ENCODE measurements around the gene TFAP2B. TPM values are rescaled to one million over a fixed set of nuclear protein-coding genes. Genes with fewer than 3 reads are reported as not detected.

TFAP2B gene
- polyA plus RNA-seq, 3 donors: 10.6 to 14.5 (median 13.2) TPM

GRCh38 chr6:50846144-50846851, 27.6 kb downstream of the TFAP2B start:
- DNase-seq (ENCODE audit: low read depth in 3 of 3, low spot score in 2 of 3): no peak

GRCh38 chr6:50846852-50847155, 28.1 kb downstream of the TFAP2B start:
- no peak for DNase-seq (ENCODE audit: low read depth in 3 of 3, low spot score in 2 of 3)

- no peak for DNase-seq (ENCODE audit: low read depth in 3 of 3, low spot score in 2 of 3)
Measured at GRCh38 chr6:50847890-50848594, 29.4 kb downstream of the TFAP2B start.

- DNase-seq (ENCODE audit: low read depth in 3 of 3, low spot score in 2 of 3): no peak
Measured at GRCh38 chr6:50848989-50849795, 30.5 kb downstream of the TFAP2B start.

GRCh38 chr6:50849796-50850180, 31.1 kb downstream of the TFAP2B start:
- no peak for DNase-seq (ENCODE audit: low read depth in 3 of 3, low spot score in 2 of 3)

GRCh38 chr6:50850223-50851048, 31.8 kb downstream of the TFAP2B start:
- no peak for DNase-seq (ENCODE audit: low read depth in 3 of 3, low spot score in 2 of 3)

- DNase-seq (ENCODE audit: low read depth in 3 of 3, low spot score in 2 of 3): no peak
Measured at GRCh38 chr6:50851049-50851845, 32.6 kb downstream of the TFAP2B start.

- DNase-seq (ENCODE audit: low read depth in 3 of 3, low spot score in 2 of 3): no peak
Measured at GRCh38 chr6:50853939-50854338, 35.3 kb downstream of the TFAP2B start.

- no peak for DNase-seq (ENCODE audit: low read depth in 3 of 3, low spot score in 2 of 3)
Measured at GRCh38 chr6:50861692-50862091, 43.0 kb downstream of the TFAP2B start.

- DNase-seq (ENCODE audit: low read depth in 3 of 3, low spot score in 2 of 3): no peak
Measured at GRCh38 chr6:50862176-50862575, 43.5 kb downstream of the TFAP2B start.

- DNase-seq (ENCODE audit: low read depth in 3 of 3, low spot score in 2 of 3): no peak
Measured at GRCh38 chr6:50864601-50865000, 45.9 kb downstream of the TFAP2B start.

- DNase-seq (ENCODE audit: low read depth in 3 of 3, low spot score in 2 of 3): no peak
Measured at GRCh38 chr6:50868466-50868865, 49.8 kb downstream of the TFAP2B start.

- DNase-seq (ENCODE audit: low read depth in 3 of 3, low spot score in 2 of 3): no peak
Measured at GRCh38 chr6:50873167-50873566, 54.5 kb downstream of the TFAP2B start.

GRCh38 chr6:50884364-50884763, 65.7 kb downstream of the TFAP2B start:
- DNase-seq (ENCODE audit: low read depth in 3 of 3, low spot score in 2 of 3): no peak

GRCh38 chr6:50887112-50887511, 68.4 kb downstream of the TFAP2B start:
- DNase-seq (ENCODE audit: low read depth in 3 of 3, low spot score in 2 of 3): peak in 1 of 3 donors; percentile 7

- DNase-seq (ENCODE audit: low read depth in 3 of 3, low spot score in 2 of 3): no peak
Measured at GRCh38 chr6:50889497-50889896, 70.8 kb downstream of the TFAP2B start.

GRCh38 chr6:50889935-50890334, 71.3 kb downstream of the TFAP2B start:
- no peak for DNase-seq (ENCODE audit: low read depth in 3 of 3, low spot score in 2 of 3)

- DNase-seq (ENCODE audit: low read depth in 3 of 3, low spot score in 2 of 3): no peak
Measured at GRCh38 chr6:50890579-50890978, 71.9 kb downstream of the TFAP2B start.

GRCh38 chr6:50891290-50891689, 72.6 kb downstream of the TFAP2B start:
- no peak for DNase-seq (ENCODE audit: low read depth in 3 of 3, low spot score in 2 of 3)

Data from right renal cortex interstitium (tissue), 3 donors.